NCI-H2029 treated with DMSO at 0.1 percent for 48 hours (cell line): ENCODE data around the gene AIMP2.
"Not testable (repeated sequence)": the region's sequence is repeated elsewhere in the genome, so short reads cannot be mapped to it uniquely, and the experiment has no call there.

Source experiments
- DNase-seq: peaks from one replicate; lab custom pipeline; 2025; lab: John Stamatoyannopoulos, UW

Gene AIMP2

DNA sequence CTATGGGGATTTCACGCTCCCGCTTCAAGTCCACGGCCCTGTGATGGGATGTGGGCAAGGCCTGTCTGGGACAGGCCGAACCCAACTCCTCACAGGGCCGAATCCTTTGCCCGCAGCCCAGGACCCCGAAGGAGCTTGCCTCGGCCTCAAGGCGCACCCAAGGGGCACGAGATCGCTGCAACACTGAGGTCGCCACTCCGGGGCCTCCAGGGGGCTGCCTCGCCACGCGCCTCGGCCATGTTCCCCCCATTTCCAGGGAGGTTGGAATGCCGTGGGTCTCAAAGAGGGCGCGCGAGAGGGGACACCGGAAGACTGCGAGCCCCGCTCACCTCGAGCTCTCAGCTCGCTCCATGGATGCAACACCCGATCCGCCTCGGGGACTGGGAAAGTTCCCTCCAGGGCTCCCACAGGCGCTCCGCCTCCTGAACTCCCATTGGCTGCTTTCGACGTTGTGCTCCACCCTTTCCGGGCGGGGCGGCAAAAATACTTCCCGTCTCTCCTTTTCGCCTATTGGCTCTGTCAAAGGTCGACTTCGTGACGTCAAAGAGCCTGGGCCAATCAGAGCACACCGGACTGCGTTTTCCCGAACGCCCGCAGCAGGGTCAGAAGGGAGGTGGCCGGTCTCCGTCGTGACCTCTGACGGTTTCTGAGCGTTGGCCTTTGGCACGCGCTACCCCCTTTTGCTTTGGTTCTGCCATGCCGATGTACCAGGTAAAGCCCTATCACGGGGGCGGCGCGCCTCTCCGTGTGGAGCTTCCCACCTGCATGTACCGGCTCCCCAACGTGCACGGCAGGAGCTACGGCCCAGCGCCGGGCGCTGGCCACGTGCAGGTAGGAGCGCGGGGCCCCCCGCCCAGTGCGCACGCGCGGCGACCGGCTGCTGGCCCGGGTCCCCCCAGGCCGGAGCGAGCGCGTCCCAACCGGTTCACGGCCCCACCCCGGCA lies at the start of gene AIMP2, which contains the start of gene PMS2:
TSS of gene AIMP2 (plus strand) at position 605 of the 944 bp plus-strand sequence. CDS start at position 697, 92 bp downstream.
TSS of gene PMS2 (minus strand) at position 382 of the 944 bp plus-strand sequence. CDS start at position 352, 30 bp downstream.
- peak; percentile 94 for DNase-seq

DNA sequence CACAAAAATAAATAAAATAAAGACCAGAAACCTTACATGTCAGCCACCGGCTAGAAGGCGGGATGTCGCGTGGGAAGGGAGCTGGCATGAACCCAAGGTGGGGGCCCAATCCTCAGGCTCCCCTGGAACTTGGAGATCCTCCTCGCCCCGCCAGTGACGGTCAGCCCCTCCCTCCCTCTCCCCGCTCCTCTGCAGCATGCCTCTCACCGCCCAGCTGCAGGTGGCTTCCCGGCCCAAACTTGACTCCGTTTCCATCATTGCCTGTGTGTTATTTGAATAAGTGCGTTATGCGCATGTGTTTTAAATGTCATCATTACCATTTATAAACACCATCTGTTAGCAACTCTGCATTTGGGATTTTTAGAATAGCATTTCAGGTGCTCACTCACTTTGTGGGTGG lies 45.9 kb upstream of the AIMP2 start:
- DNase-seq = not testable (repeated sequence)

DNA sequence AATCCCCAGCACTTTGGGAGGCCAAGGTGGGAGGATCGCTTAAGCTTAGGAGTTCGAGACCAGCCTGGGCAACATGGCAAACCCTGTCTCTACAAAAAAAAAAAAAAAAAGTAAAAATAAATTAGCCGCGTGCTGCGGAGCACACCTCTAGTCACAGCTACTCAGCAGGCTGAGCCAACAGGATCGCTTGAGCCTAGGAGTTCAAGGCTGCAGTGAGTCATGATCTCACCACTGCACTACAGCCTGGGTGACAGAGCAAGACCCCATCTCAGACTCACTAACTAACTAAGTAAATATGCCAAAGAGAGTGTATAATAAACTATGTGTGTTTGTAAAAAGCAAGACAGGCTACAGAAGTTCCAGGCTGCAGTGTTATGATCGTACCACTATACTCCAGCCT lies 45.3 kb upstream of the AIMP2 start:
- not testable (repeated sequence) for DNase-seq

DNA sequence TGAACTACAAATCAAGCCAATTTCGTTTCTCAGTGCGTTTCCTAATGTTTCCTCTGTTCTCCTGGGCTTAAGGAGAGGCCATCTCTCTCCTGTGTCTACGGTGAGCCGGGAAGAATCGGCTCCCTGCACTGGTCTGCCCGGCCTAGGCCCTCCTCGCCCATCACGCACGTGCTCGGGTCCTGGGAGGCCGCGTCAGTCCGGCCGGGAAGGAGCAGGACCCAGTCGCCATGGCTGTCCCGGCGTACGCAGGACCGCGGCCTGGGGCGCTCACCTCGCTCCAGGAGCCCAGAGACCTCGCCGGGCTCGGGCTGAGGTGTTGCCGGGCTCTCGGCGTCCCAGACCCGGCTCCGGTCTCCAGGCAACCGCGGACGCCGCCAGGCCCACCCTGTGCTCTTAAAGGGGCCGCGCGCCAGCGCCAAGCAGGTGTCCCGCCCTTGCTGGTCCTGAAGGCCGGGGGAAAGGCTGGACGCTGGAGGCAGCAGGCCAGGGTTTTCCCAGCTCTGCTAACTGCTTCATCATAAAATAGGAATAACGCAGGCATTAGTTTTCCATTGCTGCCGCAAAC lies 38.6 kb upstream of the AIMP2 start, which contains the start of gene RSPH10B:
TSS of gene RSPH10B (minus strand) at position 343 of the 565 bp plus-strand sequence. CDS start 3,573 bp downstream, outside the sequence.
- DNase-seq = not testable (repeated sequence)

DNA sequence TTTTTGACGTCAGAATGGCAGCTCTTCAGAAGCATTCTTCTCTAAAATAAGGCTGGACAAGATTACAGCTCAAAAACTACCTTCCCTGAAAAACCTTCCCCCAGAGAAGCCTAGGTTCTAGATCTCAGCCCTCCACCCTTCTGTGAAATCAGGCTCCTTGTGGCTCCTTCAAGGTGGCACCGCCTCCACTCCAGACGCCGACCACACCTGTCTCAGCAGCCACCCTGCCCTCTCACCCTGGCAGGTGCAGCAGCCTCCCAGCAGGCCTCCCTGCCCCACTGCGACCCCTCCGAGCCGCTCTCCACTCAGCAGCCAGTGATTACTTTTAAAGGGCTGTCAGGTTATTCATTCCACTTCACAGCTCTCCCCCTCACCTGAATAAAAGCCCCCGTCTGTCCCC lies 35.5 kb upstream of the AIMP2 start:
- not testable (repeated sequence) for DNase-seq

DNA sequence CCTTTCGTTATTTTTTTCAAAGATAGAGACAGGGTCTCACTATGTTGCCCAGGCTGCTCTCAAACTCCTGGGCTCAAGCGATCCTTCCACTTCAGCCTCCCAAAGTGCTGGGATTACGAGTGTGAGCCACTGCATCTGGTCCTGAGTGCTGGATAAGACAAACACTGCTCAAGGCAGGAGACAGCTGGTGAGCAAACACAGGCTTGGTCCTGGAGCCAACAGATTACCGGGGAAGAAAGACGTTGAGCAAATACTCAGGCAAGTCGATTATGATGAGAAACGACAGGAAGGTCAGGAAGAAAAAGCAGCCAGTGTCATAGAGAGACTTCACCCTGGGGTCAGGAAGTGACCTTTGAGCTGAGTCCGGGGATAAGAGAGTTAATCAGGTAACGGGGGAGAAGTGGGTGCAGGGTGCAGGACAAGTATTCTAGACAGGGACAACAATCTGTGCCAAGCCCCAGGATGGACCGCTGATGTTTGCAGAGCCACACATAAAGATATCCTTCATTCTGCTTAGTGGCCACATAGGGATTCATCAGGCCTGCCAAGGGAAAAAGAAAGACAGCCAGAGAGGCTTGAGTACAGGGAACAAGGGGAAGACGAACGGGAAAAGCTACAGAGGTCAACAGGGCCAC lies 29.3 kb upstream of the AIMP2 start:
- not testable (repeated sequence) for DNase-seq

DNA sequence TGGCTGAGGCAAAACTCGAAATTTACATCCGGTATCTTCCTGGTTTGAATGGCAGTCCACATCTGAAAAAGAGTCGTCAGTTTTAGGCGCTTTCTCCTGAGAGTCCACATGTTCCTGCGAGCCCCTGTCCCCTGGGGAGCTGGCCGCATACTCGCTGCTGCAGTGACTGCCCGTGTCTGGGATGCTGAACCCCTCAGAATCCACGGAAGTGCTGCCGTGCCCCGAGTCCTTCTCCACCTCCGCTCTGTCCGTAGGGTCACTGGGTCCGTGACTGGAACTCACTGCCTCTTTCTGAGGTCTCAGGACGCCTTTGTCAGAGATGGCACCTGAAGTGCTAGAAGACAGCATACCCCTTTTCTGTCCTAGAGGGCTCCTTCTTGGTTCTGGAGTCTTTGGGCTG lies 22.0 kb upstream of the AIMP2 start:
- not testable (repeated sequence) for DNase-seq

DNA sequence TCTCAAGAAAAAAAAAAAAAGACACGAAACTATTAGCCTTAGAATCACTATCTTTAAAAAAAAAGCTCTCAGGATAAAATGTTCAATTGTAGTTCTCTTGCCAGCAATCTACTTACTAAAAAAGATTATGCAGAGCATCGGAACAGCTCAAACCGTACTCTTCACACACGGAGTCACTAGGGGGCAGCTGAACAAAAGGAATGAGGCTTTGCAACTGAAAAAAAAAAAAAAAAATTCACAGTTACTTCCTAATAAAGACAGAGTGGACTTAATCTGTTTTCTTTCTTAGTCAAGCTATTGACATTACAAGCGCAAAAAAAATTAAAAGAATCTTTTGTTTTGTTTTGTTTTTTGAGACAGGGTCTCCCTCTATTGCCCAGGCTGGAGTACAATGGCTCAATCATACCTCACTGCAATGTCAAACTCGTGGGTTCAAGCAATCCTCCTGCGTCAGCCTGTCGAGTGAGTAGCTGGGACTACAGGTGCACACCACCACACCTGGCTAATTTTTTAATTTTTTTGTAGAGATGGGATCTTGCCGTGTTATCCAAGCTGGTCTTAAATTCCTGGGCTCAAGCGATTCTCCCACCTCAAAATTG lies 11.8 kb upstream of the AIMP2 start:
- DNase-seq = peak; percentile 40

DNA sequence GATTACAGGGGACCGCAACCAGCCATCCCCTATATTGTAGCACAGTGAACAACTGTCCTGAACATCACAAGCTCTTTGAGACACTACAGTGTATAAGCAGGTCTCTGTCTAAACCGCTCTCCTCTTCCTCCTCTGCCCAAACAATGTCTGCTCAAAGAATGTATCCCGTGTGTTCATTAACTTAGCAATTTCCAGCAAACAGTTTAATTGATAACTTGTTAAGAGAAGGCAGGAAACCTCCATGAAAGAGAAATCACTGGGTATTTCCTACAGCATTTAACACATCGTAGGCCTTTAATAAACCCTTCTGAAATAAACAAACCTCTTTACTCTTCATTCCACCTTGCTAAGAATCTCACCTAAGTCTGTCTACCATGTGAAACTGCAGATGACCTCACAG lies 1.7 kb upstream of the AIMP2 start:
- DNase-seq = no peak

DNA sequence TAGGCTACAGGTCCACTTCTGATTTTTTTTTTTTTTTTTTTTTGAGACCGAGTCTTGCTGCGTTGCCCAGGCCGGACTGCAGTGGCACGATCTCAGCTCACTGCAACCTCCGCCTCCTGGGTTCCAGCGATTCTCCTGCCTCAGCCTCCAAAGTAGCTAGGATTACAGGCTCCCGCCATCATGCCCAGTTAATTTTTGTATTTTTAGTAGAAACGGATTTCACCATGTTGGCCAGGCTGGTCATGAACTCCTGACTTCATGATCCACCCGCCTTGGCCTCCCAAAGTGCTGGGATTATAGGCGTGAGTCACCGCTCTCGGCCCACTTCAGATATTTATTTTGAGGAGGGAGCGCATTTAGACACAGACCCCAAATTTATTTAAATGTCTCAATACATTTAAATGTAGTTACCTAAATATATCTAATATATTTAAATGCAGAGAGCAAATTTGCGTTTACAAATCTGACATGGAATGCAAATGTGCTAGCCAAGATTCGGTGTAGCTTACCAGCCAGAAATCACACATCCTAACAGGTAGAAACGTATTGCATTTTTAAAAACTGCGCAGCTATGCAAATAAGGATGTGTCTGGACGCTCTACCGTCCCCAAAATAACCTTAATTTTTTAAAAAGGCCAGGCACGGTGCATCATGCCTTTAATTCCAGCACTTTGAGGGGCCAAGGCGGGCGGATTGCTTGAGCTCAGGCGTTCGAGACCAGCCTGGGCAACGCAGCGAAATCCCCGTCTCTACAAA lies 1.1 kb upstream of the AIMP2 start:
- DNase-seq = not testable (repeated sequence)

DNA sequence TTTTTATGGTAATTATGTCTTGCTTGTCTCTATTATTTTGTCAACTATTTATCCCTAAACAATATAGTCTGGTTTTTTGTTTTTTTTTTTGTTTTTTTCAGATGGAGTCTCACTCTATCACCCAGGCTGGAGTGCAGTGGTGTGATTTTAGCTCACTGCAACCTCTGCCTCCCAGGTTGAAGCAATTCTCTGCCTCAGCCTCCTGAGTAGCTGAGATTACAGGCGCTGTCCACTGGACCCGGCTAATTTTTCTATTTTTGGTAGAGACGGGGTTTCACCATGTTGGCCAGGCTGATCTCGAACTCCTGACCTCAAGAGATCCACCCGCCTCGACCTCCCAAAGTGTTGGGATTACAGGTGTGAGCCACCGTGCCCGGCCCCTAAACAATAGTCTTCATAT lies 1.3 kb downstream of the AIMP2 start:
- not testable (repeated sequence) for DNase-seq

DNA sequence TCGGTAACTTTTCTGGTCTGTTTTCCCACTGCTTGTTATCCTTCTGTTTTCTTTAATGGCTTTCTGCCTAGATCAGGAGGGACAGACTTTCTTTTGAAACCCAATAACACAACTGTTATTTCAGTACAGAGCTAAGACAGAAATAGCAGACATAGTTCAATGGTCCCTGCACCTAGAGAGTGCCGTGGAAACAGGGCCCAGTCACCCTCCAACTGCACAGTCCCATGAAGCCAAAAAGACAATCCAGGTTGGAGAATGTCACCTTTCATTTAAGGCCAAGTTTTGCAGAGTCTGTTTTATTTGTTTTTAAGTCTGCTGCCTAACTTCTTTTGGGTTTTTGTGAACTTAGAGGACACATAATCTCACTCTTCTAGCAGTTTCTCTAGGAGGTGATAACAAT lies 2.5 kb downstream of the AIMP2 start:
- no peak for DNase-seq

DNA sequence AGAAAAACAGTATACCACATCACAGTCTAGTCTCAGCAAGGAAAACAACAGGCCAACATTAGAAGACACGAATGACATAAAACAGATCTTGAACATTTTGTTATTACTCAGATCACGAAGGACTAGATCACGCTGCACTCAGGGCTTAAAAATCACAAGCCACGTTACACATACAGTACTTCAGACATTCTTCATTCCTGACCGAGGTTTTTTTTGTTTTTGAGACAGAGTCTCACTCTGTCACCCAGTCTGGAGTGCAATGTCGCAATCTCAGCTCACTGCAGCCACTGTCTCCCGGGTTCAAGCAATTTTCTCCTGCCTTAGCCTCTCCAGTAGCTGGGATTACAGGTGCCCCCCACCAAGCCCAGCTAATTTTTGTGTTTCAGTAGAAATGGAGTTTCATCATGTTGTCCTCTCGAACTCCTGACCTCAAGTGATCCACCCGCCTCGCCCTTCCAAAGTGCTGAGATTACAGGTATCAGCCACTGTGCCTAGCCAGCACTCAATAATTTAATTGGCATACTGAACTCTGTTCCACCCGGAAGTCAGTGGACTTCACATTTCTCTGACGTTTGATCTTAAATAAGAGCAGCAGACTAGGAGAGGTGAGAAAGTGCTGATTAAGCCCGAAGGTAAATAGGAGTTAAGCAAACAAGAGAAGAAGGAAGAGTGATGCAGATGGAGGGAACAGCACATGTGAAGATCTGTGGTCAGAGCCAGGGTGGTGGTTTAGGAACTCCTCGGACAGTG lies 3.5 kb downstream of the AIMP2 start:
- DNase-seq = peak; percentile 44

DNA sequence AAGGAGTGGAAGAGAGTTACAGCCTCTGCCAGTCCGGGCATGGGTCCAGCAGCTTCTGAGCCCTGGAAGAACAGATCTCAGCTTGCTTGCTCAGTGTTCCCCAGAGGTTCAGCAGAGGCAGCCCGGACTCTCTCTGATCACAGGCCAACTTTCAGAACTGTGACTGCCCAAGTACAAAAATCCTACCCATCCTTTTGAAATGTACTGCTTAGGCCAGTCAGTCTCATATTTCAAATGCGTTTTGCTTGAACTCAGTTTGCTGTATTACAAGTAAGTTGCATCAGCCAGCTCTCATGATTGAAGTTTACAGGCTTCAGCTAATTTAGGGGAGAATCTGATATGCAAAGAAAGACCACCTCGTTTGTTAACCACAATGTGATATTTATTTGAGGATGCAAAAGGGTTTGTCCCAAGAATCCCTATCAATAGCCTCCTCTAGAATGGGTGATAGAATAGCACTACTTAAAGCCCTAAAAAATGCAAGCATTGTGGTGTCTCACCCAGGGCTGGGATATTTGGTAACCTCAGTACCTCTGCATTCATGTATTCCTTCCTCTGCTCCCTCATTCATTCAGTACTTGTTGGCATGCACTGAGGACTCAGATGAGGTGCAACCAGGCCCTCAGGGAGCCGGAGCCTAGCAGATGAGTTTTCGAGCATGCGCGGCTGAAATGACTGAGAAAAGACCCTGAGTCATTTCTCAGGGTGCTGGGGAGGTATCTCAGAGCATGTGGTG lies 7.0 kb downstream of the AIMP2 start:
- peak; percentile 41 for DNase-seq

DNA sequence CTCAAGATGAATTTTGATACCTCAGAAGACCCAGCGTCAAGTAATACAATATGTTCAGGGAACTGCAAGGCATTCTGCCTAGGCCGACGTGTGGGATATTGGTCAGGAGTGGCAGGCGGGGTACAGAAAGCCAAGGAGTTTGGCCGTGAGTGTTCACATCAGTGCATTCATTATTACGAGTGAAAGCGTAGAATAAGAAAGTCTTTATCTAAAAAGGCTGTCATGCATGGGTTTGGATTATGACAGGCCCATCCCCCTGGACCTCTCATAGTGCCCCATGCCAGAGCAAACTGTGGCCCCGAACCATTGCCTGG lies 7.5 kb downstream of the AIMP2 start:
- no peak for DNase-seq

DNA sequence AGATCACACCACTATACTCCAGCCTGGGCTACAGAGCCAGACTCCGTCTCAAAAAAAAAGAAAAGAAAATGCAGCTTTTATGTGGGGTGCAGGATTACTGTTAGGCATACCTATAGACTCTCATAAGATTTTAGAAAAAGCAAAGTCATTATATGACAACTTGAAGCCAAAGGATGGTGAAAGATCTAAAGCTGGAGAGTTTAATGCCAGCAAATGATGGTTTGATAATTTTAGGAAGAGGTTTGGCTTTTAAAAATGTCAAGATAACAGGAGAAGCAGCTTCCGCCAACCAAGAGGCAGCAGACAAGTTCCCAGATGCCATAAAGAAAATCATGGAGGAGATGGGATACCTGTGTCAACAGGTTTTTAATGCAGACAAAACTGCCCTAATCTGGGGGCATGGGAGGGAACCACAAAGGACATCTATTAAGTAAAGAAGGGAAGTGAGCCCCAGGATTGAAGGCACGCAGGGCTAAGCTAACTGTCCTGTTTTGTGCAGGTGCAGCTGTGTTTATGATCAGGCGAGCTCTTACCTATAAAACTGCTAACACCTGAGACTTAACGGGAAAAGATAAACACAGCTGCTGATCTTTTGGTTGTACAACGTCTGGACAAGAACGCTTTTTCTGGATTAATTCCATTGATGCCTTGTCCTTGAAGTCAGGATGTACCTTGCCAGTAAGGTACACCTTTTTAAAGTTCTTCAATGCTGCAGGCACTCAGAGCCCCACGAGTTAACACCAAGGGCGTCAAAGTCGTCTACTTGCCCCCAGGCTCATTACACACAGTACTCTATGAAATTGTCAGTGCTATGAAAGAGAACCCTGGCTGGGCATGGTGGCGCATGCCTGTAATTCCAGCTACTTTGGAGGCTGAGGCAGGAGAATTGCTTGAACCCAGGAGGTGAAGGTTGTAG lies 11.6 kb downstream of the AIMP2 start:
- peak; percentile 73 for DNase-seq

DNA sequence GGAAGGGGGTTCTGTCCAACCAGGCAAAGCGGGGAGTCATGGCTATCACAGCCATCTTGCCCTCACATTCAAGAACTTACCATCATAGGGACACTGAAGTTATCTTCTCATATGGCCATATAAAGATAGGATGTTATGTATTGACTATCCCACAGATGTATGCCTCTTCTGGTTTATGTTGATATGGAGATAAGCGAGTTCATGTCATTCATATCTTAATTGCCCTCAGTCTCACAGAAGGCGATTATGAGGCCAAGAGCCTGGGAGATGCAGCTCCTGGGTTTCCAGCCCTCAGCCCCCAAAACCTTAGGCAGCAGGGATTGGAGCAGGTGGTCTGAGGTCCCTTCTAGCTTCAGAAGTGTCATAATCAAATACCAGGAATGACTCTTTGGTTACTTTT lies 13.6 kb downstream of the AIMP2 start:
- no peak for DNase-seq

DNA sequence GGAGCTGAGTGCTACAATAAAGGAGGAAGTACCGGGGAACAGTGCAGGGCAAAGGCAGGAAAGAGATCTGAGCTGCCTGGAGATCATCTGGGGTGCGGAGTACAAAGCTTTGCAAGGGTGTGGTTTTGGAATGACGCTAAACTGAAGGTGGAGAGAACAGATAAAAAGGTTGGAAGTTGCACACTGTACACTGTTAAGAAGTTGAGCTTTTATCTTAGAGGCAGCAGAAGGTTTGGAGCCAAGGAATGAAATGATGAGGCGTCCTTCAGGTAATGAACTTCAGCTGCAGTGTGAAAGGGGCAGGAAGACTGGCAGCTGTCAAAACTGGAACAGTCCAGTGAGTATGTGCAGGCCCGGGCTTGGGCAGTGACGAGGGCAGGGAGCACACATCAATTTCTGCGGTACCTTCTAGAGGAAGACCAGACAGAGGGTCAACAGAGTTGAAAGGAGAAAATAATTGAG lies 14.9 kb downstream of the AIMP2 start:
- DNase-seq = no peak
